Panc1 (cell line): ENCODE results near the gene SIGLEC7. TPM values are rescaled to one million over a fixed set of nuclear protein-coding genes. Genes with fewer than 3 reads are reported as not detected.

Source experiments
- ATAC-seq: fragments of 200-7000 bp; cut with Tn5 transposase; 2 replicates; pipeline ENCODE4 v1.9.1; 2020; ENCODE audit warnings: mild to moderate bottlenecking, moderate library complexity
- BruUV-seq: library from RNA; stranded (reverse); fragments of 400-500 nt; replicated peaks from 2 replicates; lab custom pipeline; 2021; lab: Mats Ljungman, UMichigan
- CTCF ChIA-PET: fragments of 300-600 bp; sonication (Branson Sonifier 250); formaldehyde crosslinking; loops from one replicate; lab custom pipeline; 2022; ENCODE audit warnings: antibody characterized with exemption; lab: Charles Lee
- POLR2A ChIA-PET: fragments of 300-600 bp; sonication (Branson Sonifier 250); formaldehyde crosslinking; loops from one replicate; lab custom pipeline; 2022; ENCODE audit warnings: antibody characterized with exemption; lab: Charles Lee
- DNase-seq: peaks from one replicate; pipeline ENCODE4 v3.0.0-alpha.2; 2010; ENCODE audit warnings: low read depth, low spot score
- H3K27ac ChIP-seq: 2 replicates; pipeline ENCODE4 v1.5.1; 2011; ENCODE audit warnings: mild to moderate bottlenecking, low read length, inconsistent platforms
- H3K27me3 ChIP-seq: fragments of 200-500 bp; sonication (Bioruptor generic); 2 replicates; pipeline ENCODE4 v1.6.0; 2014; ENCODE audit warnings: low read length, inconsistent platforms; ENCODE audit not compliant: control insufficient read depth, insufficient read depth
- H3K36me3 ChIP-seq: fragments of 200-500 bp; sonication (Bioruptor generic); 2 replicates; pipeline ENCODE4 v1.5.1; 2014; ENCODE audit warnings: inconsistent platforms, mild to moderate bottlenecking, low read length, moderate library complexity; ENCODE audit not compliant: control insufficient read depth, insufficient read depth
- H3K4me1 ChIP-seq: 2 replicates; pipeline ENCODE4 v1.5.1; 2011; ENCODE audit warnings: inconsistent platforms, mild to moderate bottlenecking, low read length, moderate library complexity; ENCODE audit not compliant: control insufficient read depth, insufficient read depth
- H3K4me3 ChIP-seq, 2 experiments: 2 replicates each; pipeline ENCODE4 v1.5.1; 2011 to 2012; ENCODE audit warnings: low read depth in 2 of 2, low read length in 2 of 2, mild to moderate bottlenecking in 2 of 2, inconsistent platforms in 1 of 2, moderate library complexity in 1 of 2
- H3K9me3 ChIP-seq: fragments of 200-500 bp; sonication (Bioruptor generic); 2 replicates; pipeline ENCODE4 v1.5.1; 2014; ENCODE audit warnings: low read depth, mild to moderate bottlenecking, inconsistent platforms, low read length, moderate library complexity; ENCODE audit not compliant: control insufficient read depth, insufficient read depth
- CTCF ChIP-seq: fragments of 450-650 bp; IDR thresholded peaks from 2 replicates; pipeline ENCODE4 v1.5.1; 2017; ENCODE audit warnings: mild to moderate bottlenecking
- POLR2AphosphoS5 ChIP-seq: IDR thresholded peaks from 2 replicates; pipeline ENCODE4 v1.6.1; 2012; ENCODE audit warnings: mild to moderate bottlenecking, low read depth, low read length, moderate library complexity
- SIN3A ChIP-seq: IDR thresholded peaks from 2 replicates; pipeline ENCODE4 v1.6.1; 2012; ENCODE audit warnings: low read depth, mild to moderate bottlenecking, low read length, moderate library complexity, borderline replicate concordance; ENCODE audit not compliant: insufficient read depth
- TCF7L2 ChIP-seq: IDR thresholded peaks from 2 replicates; pipeline ENCODE4 v1.6.1; 2011; ENCODE audit warnings: mild to moderate bottlenecking, low read depth, low read length, inconsistent platforms
- in situ Hi-C: cut with HindIII; loops from 2 replicates; pipeline ENCODE4 v1.10.0; 2016; ENCODE audit warnings: low sequenced_read_pairs, low pct_unique_long_range_greater_than_20kb
- intact Hi-C: fragments of 100-400 bp; cut with micrococcal nuclease; formaldehyde crosslinking; loops from one replicate; pipeline ENCODE4 v1.10.0; 2022; ENCODE audit not compliant: unreplicated experiment
- total RNA-seq: library from RNA; stranded (reverse); gene quantifications from one replicate; pipeline ENCODE4 v1.2.1, GENCODE V29; 2021; ENCODE audit not compliant: unreplicated experiment
- TF ChIP-seq, protein P1 (sequence below), 2 experiments: IDR thresholded peaks; 2 replicates each; pipeline ENCODE4 v1.6.1; 2011 to 2012; ENCODE audit warnings: low read depth in 2 of 2, control low read depth in 1 of 2, low read length in 1 of 2, mild to moderate bottlenecking in 1 of 2, moderate library complexity in 1 of 2; ENCODE audit not compliant: insufficient read depth in 1 of 2

The SIGLEC7 gene
- total RNA-seq, 1 experiment from 2014 or later: not detected

DNA sequence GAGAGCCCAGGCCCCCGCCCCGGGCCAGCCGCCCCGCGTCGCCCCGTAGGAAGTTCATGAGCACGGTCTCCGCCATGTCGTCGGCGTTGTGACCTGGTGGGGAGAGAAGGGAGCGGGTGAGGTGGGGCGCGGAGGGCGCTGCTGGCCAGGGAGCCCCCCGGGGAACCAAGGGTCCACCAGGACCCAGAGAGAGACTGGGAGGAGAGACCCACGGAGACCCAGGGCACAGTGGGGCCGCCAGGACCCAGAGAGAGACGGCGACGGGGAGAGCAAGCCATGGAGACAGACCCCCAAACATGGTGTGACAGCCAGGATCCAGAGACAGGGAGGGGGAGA lies 43.1 kb upstream of the SIGLEC7 start:
- ATAC-seq: no peak
- CTCF ChIA-PET: no interaction called here
- Histone ChIP-seq H3K27ac (no peak overlapping the region), H3K36me3 (no peaks in the 10 kb centered on the region), H3K4me1 (no peaks in the 10 kb centered on the region), H3K4me3 (no peak overlapping the region), H3K9me3 (no peaks in the 10 kb centered on the region), H3K27me3 (no peaks in the 10 kb centered on the region)
- in situ Hi-C loops (no loop called here), intact Hi-C loops (loop anchor here (10.0 kb wide), 1 partner anchor 174 kb away; no protein-coding TSS in a partner anchor)
- no peak for DNase-seq
- TF ChIP-seq SIN3A: no peak
- TF ChIP-seq, protein P1, sequence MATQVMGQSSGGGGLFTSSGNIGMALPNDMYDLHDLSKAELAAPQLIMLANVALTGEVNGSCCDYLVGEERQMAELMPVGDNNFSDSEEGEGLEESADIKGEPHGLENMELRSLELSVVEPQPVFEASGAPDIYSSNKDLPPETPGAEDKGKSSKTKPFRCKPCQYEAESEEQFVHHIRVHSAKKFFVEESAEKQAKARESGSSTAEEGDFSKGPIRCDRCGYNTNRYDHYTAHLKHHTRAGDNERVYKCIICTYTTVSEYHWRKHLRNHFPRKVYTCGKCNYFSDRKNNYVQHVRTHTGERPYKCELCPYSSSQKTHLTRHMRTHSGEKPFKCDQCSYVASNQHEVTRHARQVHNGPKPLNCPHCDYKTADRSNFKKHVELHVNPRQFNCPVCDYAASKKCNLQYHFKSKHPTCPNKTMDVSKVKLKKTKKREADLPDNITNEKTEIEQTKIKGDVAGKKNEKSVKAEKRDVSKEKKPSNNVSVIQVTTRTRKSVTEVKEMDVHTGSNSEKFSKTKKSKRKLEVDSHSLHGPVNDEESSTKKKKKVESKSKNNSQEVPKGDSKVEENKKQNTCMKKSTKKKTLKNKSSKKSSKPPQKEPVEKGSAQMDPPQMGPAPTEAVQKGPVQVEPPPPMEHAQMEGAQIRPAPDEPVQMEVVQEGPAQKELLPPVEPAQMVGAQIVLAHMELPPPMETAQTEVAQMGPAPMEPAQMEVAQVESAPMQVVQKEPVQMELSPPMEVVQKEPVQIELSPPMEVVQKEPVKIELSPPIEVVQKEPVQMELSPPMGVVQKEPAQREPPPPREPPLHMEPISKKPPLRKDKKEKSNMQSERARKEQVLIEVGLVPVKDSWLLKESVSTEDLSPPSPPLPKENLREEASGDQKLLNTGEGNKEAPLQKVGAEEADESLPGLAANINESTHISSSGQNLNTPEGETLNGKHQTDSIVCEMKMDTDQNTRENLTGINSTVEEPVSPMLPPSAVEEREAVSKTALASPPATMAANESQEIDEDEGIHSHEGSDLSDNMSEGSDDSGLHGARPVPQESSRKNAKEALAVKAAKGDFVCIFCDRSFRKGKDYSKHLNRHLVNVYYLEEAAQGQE (IDR thresholded peaks at IDR 0.05; ENCODE audit: insufficient read depth in 1 of 2, low read depth in 2 of 2, low read length in 1 of 2): no peak
- TF ChIP-seq TCF7L2: no peak
- no peak for TF ChIP-seq POLR2AphosphoS5
- TF ChIP-seq CTCF: no peak
- POLR2A ChIA-PET: no interaction called here
- BruUV-seq: no TSS peak

GRCh38 chr19:51100601-51101000 lies 41.5 kb upstream of the SIGLEC7 start:
- intact Hi-C loops: no loop called here
- ChIA-PET POLR2A (interaction anchor here (0.6 kb wide), 1 partner anchor 72 kb away, joined by 3 read pairs; no protein-coding TSS in a partner anchor), CTCF (no interaction called here)

More at GRCh38 chr19:51100601-51101000, 41.5 kb upstream of the SIGLEC7 start:
- TF ChIP-seq POLR2AphosphoS5: no peak
- TF ChIP-seq, protein P1 (IDR thresholded peaks at IDR 0.05; ENCODE audit: insufficient read depth in 1 of 2, low read depth in 2 of 2, low read length in 1 of 2): no peak
- TF ChIP-seq SIN3A: no peak
- TF ChIP-seq CTCF: no peak
- TF ChIP-seq TCF7L2: no peak
- H3K36me3 ChIP-seq: no peaks in the 10 kb centered on the region
- no peaks in the 10 kb centered on the region for H3K9me3 ChIP-seq
- no TSS peak for BruUV-seq
- H3K4me3 ChIP-seq: no peak overlapping the region
- DNase-seq: no peak
- no peaks in the 10 kb centered on the region for H3K4me1 ChIP-seq
- no peak overlapping the region for H3K27ac ChIP-seq
- no peaks in the 10 kb centered on the region for H3K27me3 ChIP-seq
- ATAC-seq: no peak
- in situ Hi-C loops: no loop called here
